Activated naive CD8-positive, alpha-beta T cell treated with anti-CD3 and anti-CD28 coated beads, Interleukin-2, amount 10 ng/mL, durations not matched to agents 7 days and 5 days (primary cell): ENCODE measurements around the gene ERC1. TPM values are rescaled to one million over a fixed set of nuclear protein-coding genes. Genes with fewer than 3 reads are reported as not detected.
A peak's percentile ranks its signal among the peaks of the same experiment; 100 is the strongest.

Experiments used
- ATAC-seq: fragments of 150-1000 bp; cut with Tn5 transposase; one replicate; pipeline ENCODE4 v1.10.0; 2021; ENCODE audit warnings: low read depth, moderate library complexity
- POLR2A ChIA-PET: fragments of 350-600 bp; sonication (Branson Sonifier 250); formaldehyde crosslinking; loops from one replicate; lab custom pipeline; 2021; ENCODE audit warnings: antibody characterized with exemption; lab: Charles Lee
- DNase-seq: peaks from one replicate; pipeline ENCODE4 v3.0.0; 2021
- H3K27ac Mint-ChIP-seq: one replicate; pipeline ENCODE4 v1.8.0; 2022; ENCODE audit warnings: mild to moderate bottlenecking, mixed read lengths
- H3K27me3 Mint-ChIP-seq: one replicate; pipeline ENCODE4 v1.8.0; 2022; ENCODE audit warnings: mild to moderate bottlenecking, moderate library complexity, mixed read lengths
- H3K36me3 Mint-ChIP-seq: one replicate; pipeline ENCODE4 v1.8.0; 2021; ENCODE audit warnings: mild to moderate bottlenecking, mixed read lengths
- H3K4me1 Mint-ChIP-seq: one replicate; pipeline ENCODE4 v1.8.0; 2021; ENCODE audit warnings: mixed read lengths
- H3K4me3 Mint-ChIP-seq: one replicate; pipeline ENCODE4 v1.8.0; 2022; ENCODE audit warnings: mild to moderate bottlenecking, moderate library complexity, mixed read lengths
- H3K9me3 Mint-ChIP-seq: one replicate; pipeline ENCODE4 v1.8.0; 2021; ENCODE audit warnings: mixed read lengths
- total RNA-seq, 2 experiments: library from RNA; stranded (reverse); gene quantifications; one replicate each; pipeline ENCODE4 v1.2.3, GENCODE V29; 2021

Gene ERC1
- total RNA-seq, 2 experiments from 2014 or later = 24.0 to 30.3 TPM

DNA sequence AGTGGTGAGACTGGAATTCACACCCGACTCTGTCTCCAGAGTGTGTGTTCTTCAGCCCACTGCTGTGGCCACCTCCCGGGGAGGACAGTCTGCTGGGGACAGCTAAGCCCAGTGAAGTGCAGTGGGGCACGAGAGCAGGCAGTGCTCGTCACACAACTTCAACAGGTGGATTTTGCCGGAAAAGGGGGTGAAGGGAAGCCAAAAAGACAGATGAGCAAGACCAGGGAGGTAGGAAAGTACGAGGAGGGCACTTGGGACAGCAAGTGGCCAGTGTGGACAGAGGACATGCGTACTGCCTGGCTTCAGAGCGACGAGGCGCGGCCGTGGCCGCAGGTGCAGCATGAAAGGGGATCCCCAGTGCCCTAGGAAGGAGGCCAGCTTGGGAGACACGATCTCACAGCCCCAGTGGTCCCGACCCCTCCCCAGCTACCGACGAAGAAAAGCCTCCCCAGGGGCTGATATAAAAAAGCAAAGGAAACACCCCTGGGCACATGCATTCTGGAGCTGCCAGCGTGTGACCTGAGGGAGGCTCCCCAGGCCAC, 507.2 kb downstream of the ERC1 start:
- POLR2A ChIA-PET = no interaction called here
- H3K27me3 Mint-ChIP-seq = peaks cover 7% of the 10 kb centered on the region
- no peaks in the 10 kb centered on the region for H3K9me3 Mint-ChIP-seq
- no peaks in the 10 kb centered on the region for H3K4me1 Mint-ChIP-seq
- H3K4me3 Mint-ChIP-seq = no peak overlapping the region
- no peaks in the 10 kb centered on the region for H3K36me3 Mint-ChIP-seq
- no peak for DNase-seq
- H3K27ac Mint-ChIP-seq = no peak overlapping the region
- no peak for ATAC-seq

DNA sequence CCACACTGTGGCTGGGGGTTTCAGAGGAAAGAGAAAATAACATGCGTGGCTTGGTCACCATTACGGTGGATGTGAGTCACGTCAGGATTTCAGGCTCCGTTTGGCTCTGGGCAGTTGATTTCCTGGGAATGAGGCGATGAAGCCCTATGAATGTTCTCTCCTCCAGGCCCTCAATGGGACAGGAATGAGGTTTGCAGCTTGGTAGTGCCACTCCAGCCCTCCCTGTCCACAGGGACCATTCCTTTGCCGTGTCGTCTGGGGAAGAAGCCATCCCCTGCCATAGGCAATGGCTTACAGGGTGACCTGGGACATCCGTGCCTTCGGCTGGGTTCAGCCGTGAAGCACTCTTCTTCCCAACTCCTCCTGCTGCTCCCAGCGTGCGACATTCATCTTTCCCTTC, 508.3 kb downstream of the ERC1 start:
- no peaks in the 10 kb centered on the region for H3K9me3 Mint-ChIP-seq
- H3K36me3 Mint-ChIP-seq = no peaks in the 10 kb centered on the region
- H3K27ac Mint-ChIP-seq = no peak overlapping the region
- H3K27me3 Mint-ChIP-seq = peaks cover 14% of the 10 kb centered on the region
- POLR2A ChIA-PET = no interaction called here
- ATAC-seq (no peak), DNase-seq (no peak)
- peaks cover 4% of the 10 kb centered on the region for H3K4me1 Mint-ChIP-seq
- H3K4me3 Mint-ChIP-seq = no peak overlapping the region

- ATAC-seq (no peak), DNase-seq (no peak)
- peaks cover 22% of the 10 kb centered on the region for H3K27me3 Mint-ChIP-seq
- no peak overlapping the region for H3K27ac Mint-ChIP-seq
- POLR2A ChIA-PET = no interaction called here
- H3K4me1 Mint-ChIP-seq = peaks cover 9% of the 10 kb centered on the region
- H3K36me3 Mint-ChIP-seq = no peaks in the 10 kb centered on the region
- no peak overlapping the region for H3K4me3 Mint-ChIP-seq
- no peaks in the 10 kb centered on the region for H3K9me3 Mint-ChIP-seq
Measured at GRCh38 chr12:1500095-1500801, 509.2 kb downstream of the ERC1 start.

DNA sequence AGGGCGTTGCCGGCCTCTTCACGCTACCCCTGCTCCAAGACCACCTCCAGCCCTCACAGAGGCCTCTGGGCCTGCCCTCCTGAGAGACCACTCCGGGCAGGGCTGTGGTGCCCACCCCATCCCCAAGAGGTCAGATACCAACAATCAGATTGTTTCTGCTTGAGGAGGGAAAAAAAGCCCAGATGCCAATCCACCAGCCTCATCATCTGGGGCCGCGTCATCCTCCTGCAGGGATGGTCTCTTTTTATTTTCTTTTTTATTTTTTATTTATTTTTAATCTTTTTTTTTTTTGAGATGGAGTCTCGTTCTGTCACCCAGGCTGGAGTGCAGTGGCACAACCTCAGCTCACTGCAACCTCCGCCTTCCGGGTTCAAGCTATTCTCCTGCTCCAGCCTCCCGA, 510.0 kb downstream of the ERC1 start:
- POLR2A ChIA-PET = no interaction called here
- no peaks in the 10 kb centered on the region for H3K9me3 Mint-ChIP-seq

DNA sequence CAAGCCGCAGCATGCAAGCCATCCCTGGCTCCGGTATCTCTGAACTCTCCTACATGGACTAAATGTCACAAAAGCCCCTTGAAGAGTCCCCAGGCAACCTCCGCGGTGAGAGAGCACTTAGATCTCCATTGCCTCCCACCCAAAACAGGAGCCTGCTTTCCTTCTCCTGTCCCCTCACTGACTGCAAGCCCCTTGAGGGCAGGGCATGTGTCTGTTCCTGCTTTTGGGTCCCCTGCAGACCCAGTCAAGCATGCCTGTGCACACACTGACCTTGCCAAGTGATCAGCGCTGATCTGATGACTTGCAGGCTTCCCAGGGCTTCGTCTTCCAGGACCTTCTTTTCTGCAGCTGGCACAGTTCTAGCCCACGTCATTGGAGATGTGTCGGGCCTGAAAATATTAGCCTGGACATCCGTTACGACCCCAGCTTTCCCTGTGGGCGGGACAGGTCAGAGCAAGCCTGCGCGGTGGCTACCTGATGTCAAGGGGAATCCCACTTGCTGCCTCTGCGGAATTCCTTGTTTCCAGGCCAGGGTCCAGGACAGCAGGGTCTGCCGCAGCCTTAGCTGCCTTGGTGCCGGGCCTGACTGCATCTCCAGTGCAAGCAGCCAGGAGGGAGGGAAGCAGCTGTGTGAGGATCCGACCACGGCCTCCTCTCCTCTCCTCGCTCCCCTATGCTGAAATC, 510.8 kb downstream of the ERC1 start:
- POLR2A ChIA-PET = no interaction called here
- H3K36me3 Mint-ChIP-seq = no peaks in the 10 kb centered on the region
- H3K27me3 Mint-ChIP-seq = peaks cover 33% of the 10 kb centered on the region

More for the DNA sequence above, 510.0 kb downstream of the ERC1 start:
- H3K27ac Mint-ChIP-seq = no peak overlapping the region
- H3K4me1 Mint-ChIP-seq = peaks cover 9% of the 10 kb centered on the region
- DNase-seq (no peak), ATAC-seq (no peak)
- no peaks in the 10 kb centered on the region for H3K36me3 Mint-ChIP-seq
- H3K4me3 Mint-ChIP-seq = no peak overlapping the region
- peaks cover 28% of the 10 kb centered on the region for H3K27me3 Mint-ChIP-seq

GRCh38 chr12:1502379-1502720, 511.3 kb downstream of the ERC1 start:
- H3K4me3 Mint-ChIP-seq = no peak overlapping the region
- ATAC-seq (no peak), DNase-seq (no peak)
- H3K9me3 Mint-ChIP-seq = no peaks in the 10 kb centered on the region
- no peak overlapping the region for H3K27ac Mint-ChIP-seq
- no peaks in the 10 kb centered on the region for H3K36me3 Mint-ChIP-seq
- POLR2A ChIA-PET = no interaction called here
- peaks cover 33% of the 10 kb centered on the region for H3K27me3 Mint-ChIP-seq
- peaks cover 9% of the 10 kb centered on the region for H3K4me1 Mint-ChIP-seq

More for the DNA sequence above, 510.8 kb downstream of the ERC1 start:
- ATAC-seq = no peak
- DNase-seq = no peak
- Mint-ChIP-seq H3K4me1 (peaks cover 9% of the 10 kb centered on the region), H3K27ac (no peak overlapping the region), H3K4me3 (no peak overlapping the region), H3K9me3 (no peaks in the 10 kb centered on the region)

DNA sequence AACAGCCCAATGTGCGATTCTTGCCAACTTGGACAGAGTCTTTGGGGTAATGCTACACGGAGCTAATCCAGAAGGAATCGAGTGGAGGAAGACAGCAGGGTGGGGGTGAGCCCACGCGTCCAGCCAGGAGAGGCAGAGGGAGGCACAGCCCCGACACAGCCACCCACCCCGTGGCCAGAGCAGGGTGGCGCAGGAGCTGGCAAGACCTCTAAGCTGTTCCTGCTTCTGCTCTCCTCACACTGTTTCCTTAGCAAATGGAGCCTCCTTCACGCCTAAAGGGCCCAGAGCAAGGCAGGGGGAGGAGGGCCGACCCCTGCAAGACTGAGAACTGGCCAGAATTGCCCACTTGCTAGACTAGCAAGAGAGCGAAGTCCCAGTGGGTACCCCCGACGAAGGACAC, 511.8 kb downstream of the ERC1 start:
- POLR2A ChIA-PET = no interaction called here
- no peaks in the 10 kb centered on the region for H3K36me3 Mint-ChIP-seq
- no peak overlapping the region for H3K27ac Mint-ChIP-seq
- H3K27me3 Mint-ChIP-seq = peaks cover 36% of the 10 kb centered on the region
- H3K4me1 Mint-ChIP-seq = peaks cover 9% of the 10 kb centered on the region
- ATAC-seq = no peak
- no peak for DNase-seq
- no peak overlapping the region for H3K4me3 Mint-ChIP-seq
- H3K9me3 Mint-ChIP-seq = no peaks in the 10 kb centered on the region

- POLR2A ChIA-PET = no interaction called here
- ATAC-seq (no peak), DNase-seq (no peak)
- Mint-ChIP-seq H3K27ac (no peak overlapping the region), H3K4me1 (peaks cover 9% of the 10 kb centered on the region), H3K9me3 (no peaks in the 10 kb centered on the region), H3K4me3 (no peak overlapping the region), H3K27me3 (peaks cover 36% of the 10 kb centered on the region), H3K36me3 (no peaks in the 10 kb centered on the region)
Measured at GRCh38 chr12:1503281-1503711, 512.3 kb downstream of the ERC1 start.

DNA sequence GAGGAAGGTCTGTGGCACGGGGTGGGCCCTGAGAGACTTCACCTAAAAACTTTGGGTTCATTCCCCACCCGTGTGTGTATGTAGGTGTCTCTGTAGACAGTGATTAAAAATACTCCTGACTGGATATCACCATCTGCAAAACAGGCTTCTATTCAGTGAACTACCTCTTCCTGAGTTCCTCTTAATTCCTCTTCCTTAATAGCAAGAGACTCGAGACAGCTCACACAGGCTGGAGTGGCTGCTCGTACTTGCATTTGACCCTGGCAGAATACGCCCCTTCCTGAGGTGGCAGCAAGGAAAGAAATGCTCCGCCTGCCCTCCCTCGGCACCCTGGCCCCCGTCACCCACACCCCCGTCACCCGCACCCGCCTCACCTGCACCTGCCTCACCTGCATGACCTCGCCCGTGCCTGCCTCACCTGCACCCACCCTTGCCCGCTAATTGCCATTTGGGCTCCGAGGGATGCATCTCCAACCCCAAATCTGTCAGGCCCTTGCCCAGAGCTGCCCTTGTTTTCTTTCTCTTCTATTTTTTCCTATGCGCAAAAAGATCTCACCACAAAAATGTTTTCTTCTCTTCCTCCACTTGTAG, 513.4 kb downstream of the ERC1 start:
- Mint-ChIP-seq H3K9me3 (no peaks in the 10 kb centered on the region), H3K27me3 (peaks cover 36% of the 10 kb centered on the region), H3K4me3 (peak overlapping the region; percentile 71), H3K27ac (no peak overlapping the region), H3K4me1 (peaks cover 9% of the 10 kb centered on the region), H3K36me3 (no peaks in the 10 kb centered on the region)
- ATAC-seq = no peak
- DNase-seq = no peak
- POLR2A ChIA-PET = no interaction called here

DNA sequence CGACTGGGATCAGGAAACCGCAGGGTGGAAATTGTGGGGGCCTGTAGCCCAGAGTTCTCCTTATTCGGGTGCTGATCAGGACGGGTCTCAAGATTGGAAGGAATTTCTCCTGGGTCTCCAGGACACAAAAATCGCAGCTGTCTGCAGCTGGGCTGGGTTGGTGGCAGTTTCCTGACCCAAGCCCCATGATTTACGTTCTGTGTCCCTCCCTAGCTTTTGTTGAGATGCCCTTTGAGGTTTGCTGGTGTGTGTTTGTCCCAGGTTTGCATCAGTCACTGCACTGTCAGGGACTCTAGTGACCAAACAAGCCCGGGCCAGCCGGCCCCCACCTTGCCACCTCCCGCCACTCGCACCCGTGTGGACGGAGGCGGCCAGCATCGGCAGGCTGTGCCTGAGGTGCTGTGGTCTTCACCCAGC, 513.9 kb downstream of the ERC1 start:
- no peak overlapping the region for H3K27ac Mint-ChIP-seq
- peak overlapping the region; percentile 71 for H3K4me3 Mint-ChIP-seq
- POLR2A ChIA-PET = no interaction called here
- peaks cover 36% of the 10 kb centered on the region for H3K27me3 Mint-ChIP-seq
- peaks cover 9% of the 10 kb centered on the region for H3K4me1 Mint-ChIP-seq
- ATAC-seq (no peak), DNase-seq (no peak)
- no peaks in the 10 kb centered on the region for H3K9me3 Mint-ChIP-seq
- no peaks in the 10 kb centered on the region for H3K36me3 Mint-ChIP-seq

DNA sequence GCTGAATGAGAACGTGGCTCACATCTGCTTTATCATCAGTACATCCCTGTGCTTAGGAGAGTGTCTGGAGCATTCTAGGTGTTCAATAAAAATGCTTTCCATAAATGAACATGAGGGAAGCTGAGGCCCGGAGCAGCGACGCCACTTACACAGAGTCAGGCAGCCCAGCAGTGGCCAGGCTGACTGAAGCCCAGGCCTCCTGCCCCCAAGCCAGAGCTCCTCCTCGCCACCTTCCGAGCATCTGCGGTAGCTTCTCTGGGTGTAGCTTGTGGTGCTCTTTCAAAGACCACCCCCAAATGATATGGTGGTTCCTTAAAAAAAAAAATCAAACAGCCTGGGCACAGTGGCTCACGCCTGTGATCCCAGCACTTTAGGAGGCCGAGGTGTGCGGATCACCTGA, 514.6 kb downstream of the ERC1 start:
- H3K4me3 Mint-ChIP-seq = no peak overlapping the region
- no peak for ATAC-seq
- no peaks in the 10 kb centered on the region for H3K36me3 Mint-ChIP-seq
- H3K9me3 Mint-ChIP-seq = no peaks in the 10 kb centered on the region
- no peak for DNase-seq
- H3K27me3 Mint-ChIP-seq = peaks cover 42% of the 10 kb centered on the region
- no peak overlapping the region for H3K27ac Mint-ChIP-seq
- POLR2A ChIA-PET = no interaction called here
- peaks cover 9% of the 10 kb centered on the region for H3K4me1 Mint-ChIP-seq

- peaks cover 54% of the 10 kb centered on the region for H3K27me3 Mint-ChIP-seq
- POLR2A ChIA-PET = no interaction called here
- no peaks in the 10 kb centered on the region for H3K36me3 Mint-ChIP-seq
- no peak overlapping the region for H3K27ac Mint-ChIP-seq
- H3K9me3 Mint-ChIP-seq = no peaks in the 10 kb centered on the region
- H3K4me3 Mint-ChIP-seq = no peak overlapping the region
- H3K4me1 Mint-ChIP-seq = peaks cover 9% of the 10 kb centered on the region
- DNase-seq (no peak), ATAC-seq (no peak)
Measured at GRCh38 chr12:1507308-1507707, 516.3 kb downstream of the ERC1 start.

GRCh38 chr12:1509413-1510052, 518.5 kb downstream of the ERC1 start:
- H3K4me3 Mint-ChIP-seq = no peak overlapping the region
- H3K27ac Mint-ChIP-seq = no peak overlapping the region
- ATAC-seq (no peak), DNase-seq (no peak)
- no peaks in the 10 kb centered on the region for H3K36me3 Mint-ChIP-seq
- H3K9me3 Mint-ChIP-seq = no peaks in the 10 kb centered on the region
- peaks cover 48% of the 10 kb centered on the region for H3K27me3 Mint-ChIP-seq
- peaks cover 4% of the 10 kb centered on the region for H3K4me1 Mint-ChIP-seq
- POLR2A ChIA-PET = no interaction called here
